Activated T-cell treated with anti-CD3 and anti-CD28 coated beads, Interleukin-2, amount 50 U/mL, for 24 hours (primary cell): ENCODE data around the gene PSMC3.

Experiments used
- DNase-seq: peaks from one replicate; pipeline ENCODE4 v3.0.0-alpha.2; 2020
- H3K27ac Mint-ChIP-seq: 2 replicates; pipeline ENCODE4 v1.8.0; 2020; ENCODE audit warnings: mild to moderate bottlenecking, mixed read lengths
- H3K27me3 Mint-ChIP-seq: 2 replicates; pipeline ENCODE4 v1.8.0; 2020; ENCODE audit warnings: mixed read lengths
- H3K36me3 Mint-ChIP-seq: 2 replicates; pipeline ENCODE4 v1.8.0; 2020; ENCODE audit warnings: low read depth, mixed read lengths
- H3K4me1 Mint-ChIP-seq: 2 replicates; pipeline ENCODE4 v1.8.0; 2020; ENCODE audit warnings: low read depth, mixed read lengths
- H3K4me3 Mint-ChIP-seq: 2 replicates; pipeline ENCODE4 v1.8.0; 2020; ENCODE audit warnings: mild to moderate bottlenecking, moderate library complexity, mixed read lengths
- H3K9me3 Mint-ChIP-seq: 2 replicates; pipeline ENCODE4 v1.8.0; 2020; ENCODE audit warnings: mixed read lengths

PSMC3 gene

GRCh38 chr11:47398011-47398410, 28.2 kb downstream of the PSMC3 start:
- Mint-ChIP-seq H3K27ac (peak overlapping the region; percentile 55), H3K4me1 (peaks cover 36% of the 10 kb centered on the region), H3K4me3 (no peak overlapping the region), H3K36me3 (no peaks in the 10 kb centered on the region), H3K9me3 (no peaks in the 10 kb centered on the region), H3K27me3 (no peaks in the 10 kb centered on the region)
- no peak for DNase-seq

- Mint-ChIP-seq H3K4me1 (peaks cover 37% of the 10 kb centered on the region), H3K27me3 (no peaks in the 10 kb centered on the region), H3K36me3 (no peaks in the 10 kb centered on the region), H3K27ac (peak overlapping the region; percentile 93), H3K4me3 (no peak overlapping the region), H3K9me3 (no peaks in the 10 kb centered on the region)
- DNase-seq, result no peak
Measured at GRCh38 chr11:47396049-47396320, 30.3 kb downstream of the PSMC3 start.

DNA sequence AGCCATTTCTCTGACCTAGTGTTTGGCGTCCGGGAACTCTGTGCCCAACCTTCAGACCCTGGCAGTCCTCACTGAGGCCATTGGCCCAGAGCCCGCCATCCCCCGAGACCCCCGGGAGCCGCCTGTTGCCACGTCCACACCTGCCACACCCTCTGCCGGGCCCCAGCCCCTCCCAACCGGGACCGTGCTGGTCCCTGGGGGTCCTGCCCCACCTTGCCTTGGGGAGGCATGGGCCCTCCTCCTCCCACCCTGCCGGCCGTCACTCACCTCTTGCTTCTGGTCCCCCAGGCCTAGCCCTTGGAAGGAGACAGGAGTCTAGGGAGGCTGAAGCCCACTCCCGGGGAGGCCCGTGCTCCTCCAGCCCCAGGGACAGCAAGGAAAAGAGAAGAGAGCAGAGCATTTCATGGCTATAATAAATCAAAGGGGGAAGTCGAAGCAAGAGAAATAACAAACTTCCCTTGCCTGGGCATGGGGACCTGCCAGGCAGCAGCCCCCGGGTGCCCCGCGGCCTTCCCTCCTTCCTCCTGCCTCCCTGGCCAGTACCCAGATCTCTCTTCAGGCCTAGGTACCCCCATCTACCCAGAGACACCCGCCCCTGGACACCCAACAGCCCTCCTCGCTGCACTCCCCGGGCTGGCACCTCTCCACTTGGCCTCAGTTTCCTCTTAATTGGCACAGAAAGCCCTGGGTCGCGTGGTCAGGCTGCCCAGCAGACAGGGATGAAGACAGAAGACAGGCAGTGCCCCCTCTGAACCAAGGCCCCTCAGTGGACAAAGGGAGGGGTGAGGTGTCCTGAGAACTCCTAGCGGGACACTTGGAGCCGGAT, 30.8 kb downstream of the PSMC3 start:
- peak; percentile 62 for DNase-seq
- Mint-ChIP-seq H3K36me3 (no peaks in the 10 kb centered on the region), H3K9me3 (no peaks in the 10 kb centered on the region), H3K27me3 (no peaks in the 10 kb centered on the region), H3K4me1 (peaks cover 38% of the 10 kb centered on the region), H3K27ac (peak overlapping the region; percentile 93), H3K4me3 (no peak overlapping the region)

DNA sequence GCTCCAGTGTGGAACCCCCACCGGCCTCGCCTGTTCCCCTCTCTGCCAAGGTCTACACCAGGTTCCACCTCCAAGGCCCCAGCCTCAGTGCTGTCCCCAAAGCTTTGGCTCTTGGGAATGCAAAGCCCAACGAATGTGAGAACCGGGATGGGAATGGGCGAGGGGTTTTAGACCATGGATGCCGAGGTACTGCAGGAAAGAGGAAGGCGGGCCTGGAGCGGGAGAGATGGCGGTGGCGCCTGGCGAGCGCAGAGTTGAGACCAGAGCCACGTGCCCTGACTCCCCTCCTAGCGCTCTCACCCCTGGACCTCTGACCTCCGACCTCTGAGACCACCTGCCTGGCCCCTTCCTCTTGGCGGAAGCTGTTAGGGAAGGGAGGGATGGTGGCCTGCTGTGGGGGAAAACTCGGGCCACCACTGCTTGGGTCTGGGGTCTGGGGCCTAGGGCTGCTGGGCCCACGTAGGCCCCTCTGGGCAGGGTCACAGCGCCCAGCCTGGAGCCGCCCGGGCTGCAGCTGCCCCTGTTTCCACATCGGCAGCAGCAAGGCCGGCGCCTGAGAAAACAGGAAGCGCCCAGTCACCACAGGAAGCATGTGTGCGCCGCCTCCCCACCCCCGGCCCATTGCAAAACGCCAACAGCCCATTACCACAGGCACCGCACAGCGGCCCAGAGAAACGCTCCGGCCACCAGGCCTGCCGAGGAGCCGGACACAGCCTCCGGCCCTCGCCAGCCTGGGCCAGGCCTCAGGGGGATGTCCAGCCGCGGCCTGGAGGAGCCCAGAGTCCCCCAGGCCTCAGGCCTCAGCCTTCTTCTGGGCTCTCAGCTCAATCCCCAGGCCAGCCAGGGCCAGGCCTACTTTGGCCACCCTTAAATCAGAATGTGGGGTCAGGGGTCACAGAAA, 31.7 kb downstream of the PSMC3 start:
- peaks cover 40% of the 10 kb centered on the region for H3K4me1 Mint-ChIP-seq
- no peaks in the 10 kb centered on the region for H3K27me3 Mint-ChIP-seq
- H3K4me3 Mint-ChIP-seq, result peak overlapping the region; percentile 44
- H3K9me3 Mint-ChIP-seq, result no peaks in the 10 kb centered on the region
- no peaks in the 10 kb centered on the region for H3K36me3 Mint-ChIP-seq
- peak overlapping the region; percentile 93 for H3K27ac Mint-ChIP-seq
- peak; percentile 80 for DNase-seq

GRCh38 chr11:47394050-47394321, 32.3 kb downstream of the PSMC3 start:
- Mint-ChIP-seq H3K4me3 (no peak overlapping the region), H3K4me1 (peaks cover 43% of the 10 kb centered on the region), H3K36me3 (no peaks in the 10 kb centered on the region), H3K27me3 (no peaks in the 10 kb centered on the region), H3K27ac (peak overlapping the region; percentile 93), H3K9me3 (no peaks in the 10 kb centered on the region)
- DNase-seq, result no peak

GRCh38 chr11:47393163-47394049, 32.8 kb downstream of the PSMC3 start:
- H3K4me3 Mint-ChIP-seq, result no peak overlapping the region
- H3K36me3 Mint-ChIP-seq, result no peaks in the 10 kb centered on the region
- peaks cover 44% of the 10 kb centered on the region for H3K4me1 Mint-ChIP-seq
- DNase-seq, result no peak
- no peaks in the 10 kb centered on the region for H3K9me3 Mint-ChIP-seq
- H3K27ac Mint-ChIP-seq, result peak overlapping the region; percentile 93
- H3K27me3 Mint-ChIP-seq, result no peaks in the 10 kb centered on the region

DNA sequence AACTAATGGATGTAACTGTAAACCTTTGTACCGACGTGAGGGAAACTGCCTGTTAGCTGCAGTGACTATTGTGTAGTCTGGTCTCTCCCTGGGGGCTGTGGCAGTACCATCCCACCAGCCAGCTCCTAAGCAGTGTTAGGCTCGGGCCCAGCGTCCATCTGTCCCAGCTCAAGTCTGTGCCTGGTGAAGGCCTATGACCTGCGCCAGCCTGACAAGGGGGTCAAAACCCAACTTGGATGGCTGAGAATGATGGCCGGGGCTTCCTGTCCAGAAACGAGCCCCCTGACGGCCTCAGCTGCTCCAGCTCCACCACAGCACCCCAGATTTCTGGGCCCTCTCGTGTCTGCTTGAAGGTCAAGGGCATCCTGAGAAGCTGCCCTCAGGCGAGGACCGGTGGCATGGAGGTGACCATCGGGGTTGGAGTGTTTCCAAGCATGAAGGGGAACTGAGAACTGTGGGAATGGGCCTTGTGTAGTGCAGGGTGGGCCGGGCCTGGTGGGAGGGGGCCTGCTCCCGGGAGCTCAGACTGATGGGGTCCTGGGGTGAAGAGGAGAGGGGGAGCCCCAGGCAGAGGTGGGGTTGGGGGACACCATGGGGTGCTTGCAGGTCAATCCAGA, 33.6 kb downstream of the PSMC3 start:
- Mint-ChIP-seq H3K9me3 (no peaks in the 10 kb centered on the region), H3K36me3 (no peaks in the 10 kb centered on the region), H3K27me3 (no peaks in the 10 kb centered on the region), H3K27ac (no peak overlapping the region), H3K4me3 (no peak overlapping the region), H3K4me1 (peaks cover 45% of the 10 kb centered on the region)
- DNase-seq, result no peak

- no peak overlapping the region for H3K27ac Mint-ChIP-seq
- no peaks in the 10 kb centered on the region for H3K36me3 Mint-ChIP-seq
- no peak overlapping the region for H3K4me3 Mint-ChIP-seq
- DNase-seq, result no peak
- no peaks in the 10 kb centered on the region for H3K27me3 Mint-ChIP-seq
- no peaks in the 10 kb centered on the region for H3K9me3 Mint-ChIP-seq
- peaks cover 45% of the 10 kb centered on the region for H3K4me1 Mint-ChIP-seq
Measured at GRCh38 chr11:47391711-47392432, 34.4 kb downstream of the PSMC3 start.

DNA sequence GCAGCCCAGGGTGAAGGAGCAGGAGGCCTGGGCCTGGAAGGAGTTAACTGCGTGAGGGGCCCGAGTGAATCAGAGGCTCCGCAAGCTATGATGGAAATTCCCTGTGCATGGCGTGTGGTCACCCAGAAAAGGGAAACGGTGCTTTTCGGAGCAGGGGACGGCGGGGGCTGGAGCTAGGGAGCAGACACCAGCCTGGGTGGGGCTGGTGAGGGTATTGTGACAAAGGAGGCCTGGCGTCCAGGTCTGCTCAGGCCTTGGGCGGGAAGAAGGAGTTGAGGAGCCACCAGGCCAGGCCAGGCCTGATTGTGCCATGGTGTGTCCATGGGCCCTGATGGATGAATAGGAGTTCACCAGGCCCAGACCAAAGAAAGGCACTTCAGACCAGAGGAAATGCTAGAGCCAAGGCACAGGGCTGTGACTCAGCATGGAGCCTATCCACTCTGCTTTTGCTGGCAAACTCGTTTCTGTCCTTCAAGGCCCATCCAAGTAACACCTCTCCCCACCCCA, 35.1 kb downstream of the PSMC3 start:
- Mint-ChIP-seq H3K27ac (no peak overlapping the region), H3K9me3 (no peaks in the 10 kb centered on the region), H3K4me3 (no peak overlapping the region), H3K36me3 (no peaks in the 10 kb centered on the region), H3K27me3 (no peaks in the 10 kb centered on the region), H3K4me1 (peaks cover 45% of the 10 kb centered on the region)
- DNase-seq, result no peak

DNA sequence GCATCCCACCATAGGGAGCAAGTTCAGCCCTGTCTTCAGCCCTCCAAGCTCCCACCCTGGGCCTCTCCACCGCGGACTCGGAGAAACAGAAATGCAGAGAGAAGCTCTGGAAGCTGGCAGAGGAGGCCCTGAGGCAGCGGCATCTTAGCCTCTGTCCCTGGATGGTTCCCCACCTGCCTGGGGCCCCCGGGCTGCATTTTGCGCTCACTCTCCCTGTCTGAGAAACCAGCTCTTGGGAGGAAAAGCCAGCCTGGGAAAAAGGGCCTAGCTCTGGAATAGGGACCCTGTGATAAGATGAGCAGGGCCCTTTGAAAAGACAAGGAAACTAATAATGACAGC, 35.8 kb downstream of the PSMC3 start:
- DNase-seq, result no peak
- Mint-ChIP-seq H3K36me3 (no peaks in the 10 kb centered on the region), H3K4me1 (peaks cover 40% of the 10 kb centered on the region), H3K9me3 (no peaks in the 10 kb centered on the region), H3K27ac (no peak overlapping the region), H3K27me3 (no peaks in the 10 kb centered on the region), H3K4me3 (no peak overlapping the region)

DNA sequence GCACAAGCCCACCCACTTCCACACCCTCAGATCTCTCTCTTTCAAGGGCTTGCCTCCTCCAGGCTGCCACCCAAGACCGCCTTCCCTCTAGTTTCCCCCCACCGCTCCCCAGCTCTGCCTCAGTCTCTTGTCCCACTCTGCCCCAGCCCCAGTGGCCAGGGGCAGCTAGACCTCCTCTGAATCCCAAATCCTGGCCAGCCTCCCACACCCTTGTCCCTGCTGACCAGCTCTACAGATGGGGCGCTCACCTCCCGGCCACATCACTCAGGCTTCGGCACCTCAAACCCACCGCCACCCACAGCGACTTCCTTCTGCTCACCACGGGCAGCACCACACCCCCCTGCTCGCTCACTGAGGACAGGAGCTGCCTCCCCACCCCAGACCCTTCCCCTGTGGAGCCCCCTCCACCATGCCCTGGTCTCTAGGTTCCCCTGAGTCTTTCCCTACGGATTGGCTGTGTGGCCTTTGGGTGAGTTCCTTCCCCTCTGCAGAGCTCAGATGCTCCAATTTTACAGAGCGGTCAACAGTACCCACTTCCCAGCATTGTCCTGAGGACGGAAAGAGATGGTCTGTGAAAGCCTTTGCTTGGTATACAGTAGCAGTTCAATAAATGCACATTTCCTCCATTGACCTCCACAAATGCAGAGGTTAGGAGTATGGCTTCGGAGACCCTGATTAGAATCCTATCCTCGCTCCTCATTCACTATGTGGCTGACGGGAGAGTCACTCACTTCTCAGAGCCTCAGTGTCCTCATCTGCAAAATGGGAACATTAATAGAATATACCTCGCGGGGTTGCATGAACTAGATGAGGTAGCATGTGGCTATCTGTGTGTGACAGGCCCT, 36.4 kb downstream of the PSMC3 start:
- Mint-ChIP-seq H3K9me3 (no peaks in the 10 kb centered on the region), H3K27me3 (no peaks in the 10 kb centered on the region), H3K4me1 (peaks cover 36% of the 10 kb centered on the region), H3K4me3 (no peak overlapping the region), H3K36me3 (no peaks in the 10 kb centered on the region), H3K27ac (peak overlapping the region; percentile 9)
- DNase-seq, result no peak

DNA sequence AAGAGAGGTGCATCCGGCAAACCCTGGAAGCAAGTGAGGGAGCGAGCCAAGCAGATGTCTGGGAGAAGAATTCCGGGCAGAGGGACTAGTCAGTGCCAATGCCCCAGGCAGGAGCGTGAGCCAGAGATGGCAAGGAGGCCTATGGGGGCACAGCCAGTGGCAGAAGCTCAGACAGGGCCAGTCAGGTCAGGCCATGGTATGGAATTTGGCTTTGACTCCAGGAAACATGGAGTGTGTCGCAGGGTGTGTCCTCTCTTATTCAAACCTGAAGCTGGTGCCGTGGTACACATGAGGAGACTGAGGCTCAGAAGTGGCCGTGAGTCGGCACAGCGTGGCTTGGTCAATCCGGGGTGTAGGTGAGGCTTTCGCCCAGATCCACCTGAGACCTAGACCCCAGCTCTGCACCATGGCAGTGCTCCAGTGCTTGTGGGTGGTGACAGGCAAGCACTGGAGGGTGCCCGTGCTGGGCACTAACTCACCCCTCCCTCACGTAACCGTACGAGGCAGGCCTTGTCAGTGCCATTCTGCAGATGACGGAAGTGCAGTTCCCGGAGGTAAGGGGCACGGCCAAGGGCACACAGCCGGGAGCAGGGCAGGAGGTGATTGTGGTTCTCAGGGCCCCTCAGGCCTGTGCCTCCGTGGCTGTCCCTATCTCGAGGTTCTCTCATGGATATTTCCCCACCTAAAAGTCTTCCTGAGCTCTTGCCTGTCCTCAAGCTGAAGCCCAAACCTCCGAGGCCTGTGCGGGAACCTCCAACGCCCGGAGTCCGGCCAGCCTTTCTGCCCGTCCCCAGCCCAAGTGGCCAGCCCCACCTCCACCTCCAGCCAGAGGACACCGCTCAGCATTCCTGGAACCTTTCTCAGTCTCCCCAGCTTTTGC, 37.3 kb downstream of the PSMC3 start:
- Mint-ChIP-seq H3K4me3 (no peak overlapping the region), H3K27ac (no peak overlapping the region), H3K9me3 (no peaks in the 10 kb centered on the region), H3K27me3 (no peaks in the 10 kb centered on the region), H3K36me3 (no peaks in the 10 kb centered on the region), H3K4me1 (peaks cover 28% of the 10 kb centered on the region)
- no peak for DNase-seq
